Spleen (tissue), 7 donors: ENCODE measurements around the gene PIGC.

ENCODE experiments used
- CTCF ChIP-seq, 11 experiments: fragments of 200-600 bp in 7 of 11; fragments of 450-650 bp in 4 of 11; sonication (generic) in 4 of 11; IDR thresholded peaks in 8 of 11; conservative IDR thresholded peaks in 3 of 11; 1 replicate in 7 of 11; 2 replicates in 4 of 11; pipeline versions ENCODE4 v1.4.0 to v1.8.0; 2016 to 2021; ENCODE audit warnings: antibody characterized with exemption in 11 of 11, inconsistent platforms in 4 of 11, mild to moderate bottlenecking in 1 of 11
- POLR2A ChIP-seq, 3 donors: fragments of 450-650 bp; IDR thresholded peaks; one replicate each; pipeline ENCODE4 v1.5.1; 2017; ENCODE audit warnings: antibody characterized with exemption in 3 of 3, mild to moderate bottlenecking in 1 of 3
- POLR2AphosphoS5 ChIP-seq, 3 donors: sonication (generic); formaldehyde crosslinking; IDR thresholded peaks; one replicate each; pipeline ENCODE4 v1.5.1; 2017; ENCODE audit warnings: antibody characterized with exemption in 3 of 3
- donor health status: DM: no; HTN: no; CAD: no; lungs with moderate emphysema.
- donor health status: DM: no; HTN: no; CAD: no.
- donor health status: DM: no; HTN: no; CAD: no.

DNA sequence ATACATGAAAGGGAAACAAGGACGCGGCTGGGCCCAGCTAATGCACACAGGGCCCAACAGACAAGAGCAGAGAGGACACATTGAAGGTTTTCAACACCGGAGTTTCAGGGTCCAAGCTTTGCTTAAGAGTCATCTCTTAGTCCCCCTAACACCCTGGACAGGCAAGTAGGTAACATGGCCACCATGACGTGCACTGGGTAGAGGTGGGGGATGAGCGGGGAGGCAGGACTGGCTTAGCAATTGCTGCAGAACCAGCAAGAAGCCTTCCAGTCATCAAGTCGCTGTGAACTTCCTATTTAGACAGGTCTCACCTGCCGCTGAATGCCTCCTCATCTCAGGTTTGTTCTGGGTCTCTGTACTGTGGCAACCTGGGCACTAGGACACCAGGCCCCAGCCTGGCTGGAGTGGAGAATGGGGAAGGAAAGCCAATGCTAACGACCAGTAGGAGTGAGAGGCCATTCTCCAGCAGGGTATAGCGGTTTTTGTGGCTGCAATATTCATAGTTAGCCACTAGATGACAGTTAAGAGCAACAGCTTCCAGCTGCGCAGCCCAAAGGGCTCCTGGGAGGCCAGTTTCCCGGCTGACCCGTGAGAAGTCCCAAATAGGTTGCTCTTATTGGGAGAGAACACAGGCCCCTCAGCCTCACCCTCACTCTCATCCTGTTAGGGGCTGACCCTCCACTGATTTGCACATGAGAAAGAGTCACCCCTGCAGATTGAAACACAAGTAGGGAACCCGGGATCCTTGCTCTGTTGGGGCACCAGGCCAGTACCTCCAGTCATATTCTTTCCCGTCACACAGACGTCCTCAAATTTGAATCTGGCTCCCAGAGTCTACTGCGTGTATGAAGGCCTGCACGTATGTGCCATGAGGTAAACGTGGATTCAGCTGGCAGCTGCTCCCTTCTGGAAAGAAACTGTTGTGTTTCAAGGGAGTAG is 6.0 kb upstream of the PIGC start:
- TF ChIP-seq POLR2AphosphoS5 (IDR thresholded peaks at IDR 0.05) (no peak), CTCF (IDR thresholded peaks at IDR 0.05 in 8 of 11, conservative IDR thresholded peaks at IDR 0.05 in 3 of 11) (peak; percentile 64 to 87 (median 80)), POLR2A (IDR thresholded peaks at IDR 0.05) (no peak)
